ENCODE data around the gene MAPK8IP1. TPM values are rescaled to one million over a fixed set of nuclear protein-coding genes. Genes with fewer than 3 reads are reported as not detected.

The MAPK8IP1 gene
- total RNA-seq, 1 donor from 2014 or later, result 3.7 TPM

- peaks cover 21% of the 10 kb centered on the region for H4K20me1 ChIP-seq (ENCODE audit: low read depth)
- peaks cover 11% of the 10 kb centered on the region for H3K27me3 ChIP-seq
- TF ChIP-seq CTCF (IDR thresholded peaks at IDR 0.05) (no peak), EZH2 (IDR thresholded peaks at IDR 0.05) (no peak), EZH2phosphoT487 (IDR thresholded peaks at IDR 0.05) (no peak)
- Mint-ChIP-seq H3K27me3 (ENCODE audit: insufficient read depth, low read depth) (peaks cover 10% of the 10 kb centered on the region), H3K4me3 (no peak overlapping the region), H3K4me1 (peaks cover 7% of the 10 kb centered on the region), H3K27ac (no peak overlapping the region), H3K9me3 (no peaks in the 10 kb centered on the region), H3K36me3 (no peaks in the 10 kb centered on the region)
- no peak overlapping the region for H2AFZ ChIP-seq (replicated peaks)
- no peak overlapping the region for H3K9ac ChIP-seq
- no peak for DNase-seq (ENCODE audit: low spot score)
- H3K9me3 ChIP-seq (ENCODE audit: low read depth), result no peaks in the 10 kb centered on the region
- H3F3A ChIP-seq (ENCODE audit: low read depth), result peaks cover 7% of the 10 kb centered on the region
- H3K36me3 ChIP-seq, result no peaks in the 10 kb centered on the region
- no peak overlapping the region for H3K4me3 ChIP-seq
- no peak overlapping the region for H3K27ac ChIP-seq
- H3K79me2 ChIP-seq (ENCODE audit: low read depth), result no peaks in the 10 kb centered on the region
- peaks cover 10% of the 10 kb centered on the region for H3K4me1 ChIP-seq
- no peak overlapping the region for H3K4me2 ChIP-seq
Measured at GRCh38 chr11:45889966-45890365, 4.5 kb downstream of the MAPK8IP1 start.

- no peak overlapping the region for H2AFZ ChIP-seq (replicated peaks)
- peaks cover 23% of the 10 kb centered on the region for H4K20me1 ChIP-seq (ENCODE audit: low read depth)
- H3K9me3 Mint-ChIP-seq, result no peaks in the 10 kb centered on the region
- H3K27me3 ChIP-seq, result peaks cover 8% of the 10 kb centered on the region
- no peak overlapping the region for H3K27ac ChIP-seq
- peaks cover 8% of the 10 kb centered on the region for H3K27me3 Mint-ChIP-seq (ENCODE audit: insufficient read depth, low read depth)
- H3K4me1 ChIP-seq, result peaks cover 11% of the 10 kb centered on the region
- no peak overlapping the region for H3K9ac ChIP-seq
- no peak overlapping the region for H3K27ac Mint-ChIP-seq
- no peak overlapping the region for H3K4me3 ChIP-seq
- H3K9me3 ChIP-seq (ENCODE audit: low read depth), result no peaks in the 10 kb centered on the region
- no peak overlapping the region for H3K4me3 Mint-ChIP-seq
- H3K36me3 ChIP-seq, result no peaks in the 10 kb centered on the region
- no peaks in the 10 kb centered on the region for H3K79me2 ChIP-seq (ENCODE audit: low read depth)
- H3K4me1 Mint-ChIP-seq, result peaks cover 6% of the 10 kb centered on the region
- TF ChIP-seq EZH2 (IDR thresholded peaks at IDR 0.05), result no peak
- no peak for TF ChIP-seq EZH2phosphoT487 (IDR thresholded peaks at IDR 0.05)
- TF ChIP-seq CTCF (IDR thresholded peaks at IDR 0.05), result no peak
- H3K4me2 ChIP-seq, result no peak overlapping the region
- H3F3A ChIP-seq (ENCODE audit: low read depth), result peaks cover 5% of the 10 kb centered on the region
- no peaks in the 10 kb centered on the region for H3K36me3 Mint-ChIP-seq
- no peak for DNase-seq (ENCODE audit: low spot score)
Measured at GRCh38 chr11:45890886-45891550, 5.6 kb downstream of the MAPK8IP1 start.

GRCh38 chr11:45892856-45893255 lies 7.4 kb downstream of the MAPK8IP1 start:
- Histone ChIP-seq H3K4me1 (peaks cover 20% of the 10 kb centered on the region), H3K9me3 (ENCODE audit: low read depth) (no peaks in the 10 kb centered on the region), H3K9ac (no peak overlapping the region), H3K79me2 (ENCODE audit: low read depth) (no peaks in the 10 kb centered on the region), H3F3A (ENCODE audit: low read depth) (peaks cover 14% of the 10 kb centered on the region), H3K27ac (no peak overlapping the region), H3K4me3 (no peak overlapping the region), H2AFZ (replicated peaks) (no peak overlapping the region), H4K20me1 (ENCODE audit: low read depth) (peaks cover 24% of the 10 kb centered on the region), H3K4me2 (no peak overlapping the region), H3K36me3 (no peaks in the 10 kb centered on the region), H3K27me3 (no peaks in the 10 kb centered on the region)
- no peak for TF ChIP-seq CTCF (IDR thresholded peaks at IDR 0.05)
- no peak for TF ChIP-seq EZH2 (IDR thresholded peaks at IDR 0.05)
- TF ChIP-seq EZH2phosphoT487 (IDR thresholded peaks at IDR 0.05), result no peak
- H3K36me3 Mint-ChIP-seq, result no peaks in the 10 kb centered on the region
- no peak overlapping the region for H3K27ac Mint-ChIP-seq
- no peaks in the 10 kb centered on the region for H3K9me3 Mint-ChIP-seq
- H3K27me3 Mint-ChIP-seq (ENCODE audit: insufficient read depth, low read depth), result peaks cover 11% of the 10 kb centered on the region
- DNase-seq (ENCODE audit: low spot score), result no peak
- H3K4me1 Mint-ChIP-seq, result peaks cover 16% of the 10 kb centered on the region
- no peak overlapping the region for H3K4me3 Mint-ChIP-seq

All from neural progenitor cell (in vitro differentiated cells).